ENCODE measurements around the gene CD84.

CD84 gene

DNA sequence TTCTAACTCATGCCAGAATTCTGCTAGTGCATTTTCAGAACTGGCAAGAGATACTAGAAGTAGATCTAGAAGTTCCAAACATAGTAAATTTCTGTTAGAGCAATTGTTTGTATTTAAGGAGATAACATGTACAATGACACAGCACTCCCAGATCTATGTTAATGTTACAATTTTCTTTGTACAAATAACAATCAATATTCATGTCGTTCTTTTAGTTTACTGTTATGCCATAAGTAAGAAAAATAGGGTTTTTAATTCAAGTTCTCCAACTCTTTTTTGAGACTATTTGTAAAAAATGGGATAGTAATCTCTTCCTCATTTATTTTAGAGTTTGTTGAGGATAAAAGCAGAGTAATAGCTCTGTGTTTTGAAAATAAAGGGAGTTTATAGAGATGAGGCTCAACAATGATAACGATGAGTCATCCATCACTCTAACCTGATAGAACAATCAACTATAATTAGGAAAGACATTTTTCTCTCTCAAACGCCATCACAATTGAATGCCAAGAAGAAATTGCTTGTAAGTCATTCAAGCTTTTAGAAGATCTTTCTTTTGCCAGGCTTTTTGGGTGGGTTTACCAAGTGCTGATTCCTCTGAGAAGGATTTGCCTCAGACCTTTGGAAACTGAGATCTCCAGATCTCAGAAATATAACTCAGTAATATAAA lies 638 bp downstream of the CD84 start:
- TF ChIP-seq, protein P1, sequence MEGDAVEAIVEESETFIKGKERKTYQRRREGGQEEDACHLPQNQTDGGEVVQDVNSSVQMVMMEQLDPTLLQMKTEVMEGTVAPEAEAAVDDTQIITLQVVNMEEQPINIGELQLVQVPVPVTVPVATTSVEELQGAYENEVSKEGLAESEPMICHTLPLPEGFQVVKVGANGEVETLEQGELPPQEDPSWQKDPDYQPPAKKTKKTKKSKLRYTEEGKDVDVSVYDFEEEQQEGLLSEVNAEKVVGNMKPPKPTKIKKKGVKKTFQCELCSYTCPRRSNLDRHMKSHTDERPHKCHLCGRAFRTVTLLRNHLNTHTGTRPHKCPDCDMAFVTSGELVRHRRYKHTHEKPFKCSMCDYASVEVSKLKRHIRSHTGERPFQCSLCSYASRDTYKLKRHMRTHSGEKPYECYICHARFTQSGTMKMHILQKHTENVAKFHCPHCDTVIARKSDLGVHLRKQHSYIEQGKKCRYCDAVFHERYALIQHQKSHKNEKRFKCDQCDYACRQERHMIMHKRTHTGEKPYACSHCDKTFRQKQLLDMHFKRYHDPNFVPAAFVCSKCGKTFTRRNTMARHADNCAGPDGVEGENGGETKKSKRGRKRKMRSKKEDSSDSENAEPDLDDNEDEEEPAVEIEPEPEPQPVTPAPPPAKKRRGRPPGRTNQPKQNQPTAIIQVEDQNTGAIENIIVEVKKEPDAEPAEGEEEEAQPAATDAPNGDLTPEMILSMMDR (IDR thresholded peaks at IDR 0.05; ENCODE audit: low read depth, low read length): no peak
- DNase-seq (ENCODE audit: extremely low read depth, low read depth): no peak

DNA sequence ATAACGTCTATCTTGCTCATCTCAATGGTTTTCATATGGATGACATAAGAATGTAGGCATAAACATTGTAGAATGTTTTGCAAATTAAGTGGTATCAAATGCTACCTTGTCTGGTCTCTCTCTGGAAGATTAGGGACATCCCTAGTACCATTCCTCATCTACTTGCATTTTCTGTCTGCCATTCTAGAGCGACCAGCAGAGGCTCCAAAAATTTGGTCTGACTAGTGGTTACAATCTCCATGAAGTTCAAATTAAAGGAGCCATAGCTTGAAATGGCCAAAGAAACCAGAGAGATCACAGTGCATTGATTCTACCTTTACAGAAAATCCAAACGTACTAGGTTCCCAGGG lies 1.1 kb downstream of the CD84 start:
- DNase-seq (ENCODE audit: extremely low read depth, low read depth): no peak
- TF ChIP-seq, protein P1 (IDR thresholded peaks at IDR 0.05; ENCODE audit: low read depth, low read length): no peak

DNA sequence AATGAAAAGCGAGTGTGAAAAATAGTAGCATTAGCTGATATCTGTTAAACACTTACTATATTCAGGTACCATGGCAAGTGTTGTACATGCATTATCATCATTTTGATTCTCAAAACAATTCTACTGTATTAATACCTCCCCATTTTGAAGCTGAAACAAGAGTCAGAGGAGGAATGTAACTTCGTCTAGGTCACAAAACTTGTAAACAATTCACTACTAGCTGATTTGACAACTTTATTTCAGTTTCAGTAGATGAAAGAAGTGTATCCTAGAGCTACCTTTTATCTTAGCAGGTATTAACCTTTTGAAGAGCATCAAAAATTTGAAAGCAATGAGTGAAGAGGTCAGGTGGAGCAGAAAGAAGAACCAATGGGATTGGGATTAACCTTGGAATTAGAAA lies 1.6 kb downstream of the CD84 start:
- no peak for DNase-seq (ENCODE audit: extremely low read depth, low read depth)
- TF ChIP-seq, protein P1 (IDR thresholded peaks at IDR 0.05; ENCODE audit: low read depth, low read length): no peak

DNA sequence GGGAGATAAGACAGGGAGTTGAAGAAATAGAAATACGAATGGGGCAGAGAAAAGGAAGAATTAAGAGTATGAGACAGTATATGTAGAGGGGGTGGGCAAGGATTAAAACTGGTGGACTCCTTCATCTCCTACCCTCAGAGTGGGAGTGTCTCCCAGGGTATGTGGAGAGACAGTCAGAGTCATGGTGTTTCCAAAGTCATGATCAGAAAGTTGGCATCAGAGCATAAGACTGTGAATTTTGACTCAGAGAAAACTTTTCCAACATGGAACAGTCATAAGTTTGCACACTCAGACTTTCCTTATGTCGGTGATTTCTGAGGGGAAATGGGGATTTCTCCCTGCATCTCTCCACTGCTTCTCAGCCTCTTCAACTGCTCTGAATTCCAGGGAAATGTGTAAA lies 2.4 kb downstream of the CD84 start:
- TF ChIP-seq, protein P1 (IDR thresholded peaks at IDR 0.05; ENCODE audit: low read depth, low read length): no peak
- no peak for DNase-seq (ENCODE audit: extremely low read depth, low read depth)

DNA sequence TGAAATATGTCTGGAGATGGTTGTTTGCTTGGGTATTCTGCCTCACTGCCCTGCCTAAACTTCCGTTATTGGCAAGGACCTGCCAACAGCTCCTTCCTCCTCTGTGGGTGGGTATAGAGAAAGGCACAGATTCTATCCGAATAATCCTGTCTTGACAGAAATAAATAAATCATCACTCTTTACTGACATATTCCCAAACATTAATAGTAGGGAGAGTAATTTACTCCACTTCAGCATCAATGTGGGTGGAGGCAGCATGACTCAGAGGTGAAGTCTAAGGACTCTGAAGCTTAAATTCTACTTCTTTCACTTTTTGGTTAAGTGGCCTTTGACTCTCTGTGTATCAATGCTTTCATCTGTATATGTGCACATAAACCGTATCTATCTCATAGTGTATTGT lies 2.9 kb downstream of the CD84 start:
- DNase-seq (ENCODE audit: extremely low read depth, low read depth): no peak
- TF ChIP-seq, protein P1 (IDR thresholded peaks at IDR 0.05; ENCODE audit: low read depth, low read length): no peak

DNA sequence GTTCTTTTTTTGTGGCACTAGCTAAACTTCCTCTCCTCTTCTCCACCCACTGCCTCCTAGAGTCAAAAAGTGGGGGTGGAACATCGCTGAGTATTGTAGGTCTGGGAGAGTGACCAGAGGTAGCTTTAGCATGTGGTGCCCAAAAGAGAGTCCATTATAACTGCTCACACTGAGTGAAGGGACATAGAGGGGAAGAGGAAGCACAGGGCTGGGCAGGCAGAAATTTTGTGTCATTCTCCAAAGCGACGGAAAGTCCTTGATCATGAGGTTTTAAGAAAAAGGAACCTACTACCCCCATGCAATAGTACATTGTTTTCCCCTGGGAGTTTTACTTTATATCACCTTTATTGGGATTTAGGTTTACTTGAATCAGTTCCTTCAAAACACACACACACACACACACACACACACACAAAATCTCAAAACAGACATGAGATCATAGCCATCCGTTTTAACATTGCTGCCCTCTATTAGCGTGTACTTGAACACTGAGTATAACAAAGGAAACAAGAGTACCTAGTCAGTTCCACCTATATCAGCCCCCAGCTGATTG lies 4.1 kb downstream of the CD84 start:
- TF ChIP-seq, protein P1 (IDR thresholded peaks at IDR 0.05; ENCODE audit: low read depth, low read length): no peak
- DNase-seq (ENCODE audit: extremely low read depth, low read depth): no peak

DNA sequence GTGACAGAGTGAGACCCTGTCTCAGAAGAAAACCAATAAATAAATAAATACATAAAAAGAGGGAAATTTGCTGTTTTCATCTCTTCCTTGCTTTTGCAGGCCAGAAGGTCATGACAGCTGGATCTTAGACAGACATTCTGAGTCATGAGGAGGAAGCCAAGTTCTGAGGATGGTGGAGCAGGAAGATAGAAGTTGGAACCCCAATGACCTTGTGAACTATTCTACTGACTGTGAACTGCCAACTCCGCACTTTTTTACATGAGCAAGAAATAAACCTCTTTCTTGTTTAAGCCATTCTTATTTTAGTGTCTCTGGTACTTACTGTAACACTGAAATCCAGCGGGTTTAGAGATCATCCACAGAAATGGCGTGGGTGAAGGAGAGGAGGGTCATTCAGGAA lies 8.5 kb downstream of the CD84 start:
- TF ChIP-seq, protein P1 (IDR thresholded peaks at IDR 0.05; ENCODE audit: low read depth, low read length): no peak
- no peak for DNase-seq (ENCODE audit: extremely low read depth, low read depth)

All from AG09319 (cell line).